Fibroblast of the conjunctiva (primary cell): Measurements from ENCODE around the gene SOX21.

Experiments used
- DNase-seq: peaks from one replicate; pipeline ENCODE4 v3.0.0-alpha.2; 2010; ENCODE audit warnings: low read depth

The SOX21 gene

GRCh38 chr13:94679614-94680013, 32.7 kb downstream of the SOX21 start:
- DNase-seq: no peak

GRCh38 chr13:94678845-94679244, 33.5 kb downstream of the SOX21 start:
- no peak for DNase-seq

GRCh38 chr13:94677799-94678198, 34.5 kb downstream of the SOX21 start:
- DNase-seq: no peak

GRCh38 chr13:94674609-94675348, 37.6 kb downstream of the SOX21 start:
- DNase-seq: peak; percentile 10

- no peak for DNase-seq
Observed at GRCh38 chr13:94673851-94674250, 38.5 kb downstream of the SOX21 start.

GRCh38 chr13:94672400-94672799, 39.9 kb downstream of the SOX21 start:
- DNase-seq: no peak

- DNase-seq: no peak
Observed at GRCh38 chr13:94667190-94667589, 45.2 kb downstream of the SOX21 start.

GRCh38 chr13:94666065-94666464, 46.3 kb downstream of the SOX21 start:
- DNase-seq: no peak

GRCh38 chr13:94664889-94665288, 47.5 kb downstream of the SOX21 start:
- no peak for DNase-seq

- no peak for DNase-seq
Observed at GRCh38 chr13:94662274-94662945, 49.9 kb downstream of the SOX21 start.

- DNase-seq: no peak
Observed at GRCh38 chr13:94661406-94661805, 50.9 kb downstream of the SOX21 start.

GRCh38 chr13:94660695-94661326, 51.5 kb downstream of the SOX21 start:
- DNase-seq: no peak
